ENCODE data around the gene LIN7A.

Gene LIN7A

DNA sequence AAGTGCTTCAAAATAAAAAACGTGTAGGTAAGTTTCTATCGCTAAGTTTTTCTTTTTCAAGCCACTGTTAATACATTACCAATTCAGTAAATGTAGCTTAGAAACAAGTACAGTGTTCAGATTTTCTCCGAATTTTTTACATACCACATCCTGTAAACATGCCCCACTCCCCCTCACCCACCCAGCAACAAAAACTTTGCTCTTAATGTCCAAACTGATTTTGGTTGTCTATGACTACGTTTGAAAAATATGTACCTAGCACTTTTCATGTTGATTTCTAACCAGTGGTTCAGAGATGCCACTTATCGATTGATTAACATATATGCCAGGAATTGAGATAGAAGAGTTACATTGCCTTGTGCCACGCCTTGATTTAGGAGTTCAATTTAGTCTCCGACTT lies 663 bp upstream of the LIN7A start:
- Mint-ChIP-seq H3K27me3 (peaks cover 39% of the 10 kb centered on the region), H3K4me1 (ENCODE audit: low read depth) (no peaks in the 10 kb centered on the region), H3K4me3 (no peak overlapping the region), H3K9me3 (peaks cover 4% of the 10 kb centered on the region), H3K27ac (no peak overlapping the region), H3K36me3 (ENCODE audit: low read depth) (peaks cover 4% of the 10 kb centered on the region)

DNA sequence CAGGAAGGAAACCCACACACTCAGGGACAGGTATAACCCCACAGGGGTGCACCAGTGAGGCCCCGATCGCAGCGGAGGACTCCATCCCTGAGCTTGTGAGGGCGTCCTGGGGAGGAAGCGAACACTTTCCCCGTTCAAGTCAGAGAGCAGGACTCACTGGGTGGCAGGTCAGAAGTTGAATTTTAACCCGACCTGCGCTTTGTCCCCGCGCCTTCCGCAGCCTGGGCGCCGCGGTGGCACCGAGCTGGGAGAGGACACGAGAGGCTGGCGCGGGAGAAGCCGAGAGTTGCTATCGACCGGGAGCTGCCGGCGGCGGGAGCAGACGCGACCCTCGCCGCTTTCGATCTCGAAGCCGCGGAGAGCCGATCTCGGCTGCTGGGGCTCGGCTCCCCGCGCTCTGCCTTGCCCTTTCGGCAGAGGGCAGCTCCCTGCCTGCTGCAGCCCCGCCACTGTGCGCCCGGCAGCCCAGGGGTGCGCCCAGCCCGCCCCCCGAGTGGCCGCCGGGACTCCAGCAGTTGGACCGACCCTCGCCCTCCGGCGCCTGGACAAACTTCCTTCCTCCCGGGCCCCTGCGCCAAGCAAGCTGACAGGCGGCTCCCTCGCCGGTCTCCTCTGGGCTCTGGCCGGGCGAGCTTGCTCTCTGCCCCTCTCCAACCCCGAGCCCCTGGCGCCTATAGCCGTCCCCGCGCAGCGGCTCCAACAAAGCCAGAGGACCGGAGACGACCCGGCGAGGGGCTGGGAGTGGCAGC lies 918 bp downstream of the LIN7A start:
- H3K27me3 Mint-ChIP-seq, result peaks cover 41% of the 10 kb centered on the region
- H3K36me3 Mint-ChIP-seq (ENCODE audit: low read depth), result peaks cover 4% of the 10 kb centered on the region
- H3K4me3 Mint-ChIP-seq, result peak overlapping the region; percentile 20
- peaks cover under 1% of the 10 kb centered on the region for H3K9me3 Mint-ChIP-seq
- no peaks in the 10 kb centered on the region for H3K4me1 Mint-ChIP-seq (ENCODE audit: low read depth)
- no peak overlapping the region for H3K27ac Mint-ChIP-seq

DNA sequence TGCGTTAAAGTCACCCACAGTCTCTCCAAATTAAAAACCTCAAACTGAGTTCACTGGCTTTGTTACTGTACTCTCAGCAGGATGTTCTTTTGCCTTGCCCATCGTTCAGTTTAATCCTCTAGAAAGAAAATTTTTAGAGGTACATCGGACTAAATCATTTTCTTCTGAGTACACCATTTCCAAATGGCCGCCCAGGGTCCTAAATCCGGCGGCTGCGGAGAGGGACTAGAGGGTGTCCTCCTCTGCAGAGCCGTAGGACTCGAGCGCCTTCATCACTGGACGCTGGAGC lies 1.4 kb downstream of the LIN7A start:
- H3K9me3 Mint-ChIP-seq, result no peaks in the 10 kb centered on the region

DNA sequence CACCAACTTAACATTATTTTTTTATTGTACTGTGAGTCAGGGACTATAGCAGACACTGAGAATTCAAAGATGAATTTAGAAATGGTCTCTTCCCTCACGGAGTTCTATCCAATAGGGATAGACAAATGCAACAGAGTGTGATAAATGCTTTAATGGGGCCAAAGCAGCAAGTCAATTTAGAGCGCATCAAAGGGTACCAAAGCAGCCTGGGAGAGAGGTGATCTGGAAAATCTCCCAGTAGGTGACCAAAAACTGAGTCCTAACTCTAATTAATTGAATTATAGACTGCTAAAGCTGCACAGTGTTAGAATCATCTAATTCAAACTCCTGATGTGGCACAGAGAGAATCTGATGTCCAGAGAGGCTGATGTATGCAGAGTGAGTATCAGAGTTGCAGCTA lies 2.6 kb downstream of the LIN7A start:
- H3K4me1 Mint-ChIP-seq (ENCODE audit: low read depth), result no peaks in the 10 kb centered on the region
- no peaks in the 10 kb centered on the region for H3K9me3 Mint-ChIP-seq
- H3K4me3 Mint-ChIP-seq, result no peak overlapping the region
- no peak overlapping the region for H3K27ac Mint-ChIP-seq
- H3K27me3 Mint-ChIP-seq, result peaks cover 41% of the 10 kb centered on the region
- peaks cover 4% of the 10 kb centered on the region for H3K36me3 Mint-ChIP-seq (ENCODE audit: low read depth)

More for the DNA sequence above, 1.4 kb downstream of the LIN7A start:
- Mint-ChIP-seq H3K36me3 (ENCODE audit: low read depth) (peaks cover 4% of the 10 kb centered on the region), H3K4me3 (peak overlapping the region; percentile 20), H3K27ac (no peak overlapping the region), H3K27me3 (peaks cover 41% of the 10 kb centered on the region), H3K4me1 (ENCODE audit: low read depth) (no peaks in the 10 kb centered on the region)

DNA sequence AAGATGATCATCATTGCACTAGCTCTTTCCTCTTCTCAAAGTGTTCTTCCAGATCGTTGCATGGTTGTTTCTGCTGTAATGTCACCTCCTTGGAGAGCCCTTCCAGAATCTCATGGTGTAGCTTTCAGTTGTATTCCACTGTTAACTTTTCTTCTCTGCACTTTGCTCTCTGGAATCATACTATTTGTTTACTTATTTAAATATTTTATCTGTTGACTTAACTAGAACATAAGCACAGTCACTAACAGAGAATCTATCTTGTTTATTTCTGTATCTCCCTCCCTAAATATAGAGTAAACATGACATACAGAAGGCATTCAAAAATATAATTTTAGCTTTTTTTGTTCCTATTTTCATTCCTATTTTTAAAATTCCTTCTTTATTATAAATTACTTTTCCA lies 11.8 kb downstream of the LIN7A start:
- no peaks in the 10 kb centered on the region for H3K4me1 Mint-ChIP-seq (ENCODE audit: low read depth)

DNA sequence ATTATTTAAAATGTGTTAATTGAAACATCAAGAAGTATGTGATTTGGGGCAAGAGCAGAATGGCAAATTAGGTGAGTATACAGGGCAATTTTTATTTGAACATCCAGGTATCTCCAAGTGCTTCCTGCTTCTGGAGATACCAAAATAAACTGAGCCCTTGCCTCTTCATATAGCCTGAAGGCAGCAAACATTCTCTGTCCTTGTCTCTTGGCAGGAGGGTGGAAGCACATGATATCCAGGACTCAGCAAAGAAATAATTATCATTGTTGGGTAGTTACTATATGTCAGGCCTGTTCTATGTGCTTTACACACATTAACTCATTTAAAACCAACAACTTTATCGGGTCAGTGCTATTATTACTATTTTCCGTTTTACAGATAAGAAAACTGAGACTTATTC lies 12.5 kb downstream of the LIN7A start:
- H3K36me3 Mint-ChIP-seq (ENCODE audit: low read depth), result no peaks in the 10 kb centered on the region
- no peak overlapping the region for H3K27ac Mint-ChIP-seq
- no peak overlapping the region for H3K4me3 Mint-ChIP-seq
- no peaks in the 10 kb centered on the region for H3K4me1 Mint-ChIP-seq (ENCODE audit: low read depth)
- H3K9me3 Mint-ChIP-seq, result peaks cover 3% of the 10 kb centered on the region
- H3K27me3 Mint-ChIP-seq, result no peaks in the 10 kb centered on the region

More for the DNA sequence above, 11.8 kb downstream of the LIN7A start:
- peaks cover 3% of the 10 kb centered on the region for H3K9me3 Mint-ChIP-seq
- H3K4me3 Mint-ChIP-seq, result no peak overlapping the region
- H3K27me3 Mint-ChIP-seq, result no peaks in the 10 kb centered on the region
- no peak overlapping the region for H3K27ac Mint-ChIP-seq
- no peaks in the 10 kb centered on the region for H3K36me3 Mint-ChIP-seq (ENCODE audit: low read depth)

DNA sequence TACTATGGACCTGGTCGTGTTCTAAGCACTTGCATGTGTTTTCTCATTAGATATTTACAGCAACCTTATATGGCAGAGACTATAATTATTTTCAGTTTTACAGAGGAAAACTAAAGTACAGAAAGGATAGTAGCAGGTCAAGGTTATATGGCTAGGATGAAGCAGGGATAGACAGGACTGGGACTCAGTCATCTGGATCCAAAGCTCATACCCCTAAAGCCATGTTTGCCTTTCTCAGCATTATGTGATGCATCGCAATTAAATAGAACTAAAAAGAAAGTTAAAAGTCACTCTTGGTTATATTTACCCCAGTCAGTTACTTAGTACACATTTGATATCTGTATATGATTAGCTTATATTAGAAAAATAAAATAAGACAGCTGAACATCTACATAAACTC lies 13.3 kb downstream of the LIN7A start:
- Mint-ChIP-seq H3K4me1 (ENCODE audit: low read depth) (no peaks in the 10 kb centered on the region), H3K4me3 (no peak overlapping the region), H3K27ac (no peak overlapping the region), H3K27me3 (no peaks in the 10 kb centered on the region), H3K36me3 (ENCODE audit: low read depth) (no peaks in the 10 kb centered on the region), H3K9me3 (peaks cover 3% of the 10 kb centered on the region)

DNA sequence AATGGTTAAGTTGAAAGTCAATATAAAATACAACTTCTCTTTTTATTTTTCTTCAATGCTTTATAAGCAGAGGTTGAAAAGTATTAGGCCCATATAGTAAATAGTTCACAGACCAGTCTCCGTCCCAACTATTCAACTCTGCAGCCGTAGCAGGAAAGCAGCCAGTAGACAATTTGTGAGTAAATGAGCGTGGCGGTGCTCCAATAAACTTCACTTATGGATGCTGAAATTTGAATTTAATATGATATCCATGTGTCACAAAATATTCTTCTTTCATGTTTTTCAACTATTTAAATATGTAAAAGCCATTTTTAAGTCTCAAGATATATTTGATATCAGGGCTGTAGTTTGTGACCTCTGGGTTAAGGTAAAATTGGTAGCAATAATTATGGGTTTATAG lies 17.7 kb downstream of the LIN7A start:
- peaks cover 8% of the 10 kb centered on the region for H3K9me3 Mint-ChIP-seq
- H3K27me3 Mint-ChIP-seq, result no peaks in the 10 kb centered on the region
- no peaks in the 10 kb centered on the region for H3K4me1 Mint-ChIP-seq (ENCODE audit: low read depth)
- no peak overlapping the region for H3K4me3 Mint-ChIP-seq
- H3K36me3 Mint-ChIP-seq (ENCODE audit: low read depth), result no peaks in the 10 kb centered on the region
- no peak overlapping the region for H3K27ac Mint-ChIP-seq

DNA sequence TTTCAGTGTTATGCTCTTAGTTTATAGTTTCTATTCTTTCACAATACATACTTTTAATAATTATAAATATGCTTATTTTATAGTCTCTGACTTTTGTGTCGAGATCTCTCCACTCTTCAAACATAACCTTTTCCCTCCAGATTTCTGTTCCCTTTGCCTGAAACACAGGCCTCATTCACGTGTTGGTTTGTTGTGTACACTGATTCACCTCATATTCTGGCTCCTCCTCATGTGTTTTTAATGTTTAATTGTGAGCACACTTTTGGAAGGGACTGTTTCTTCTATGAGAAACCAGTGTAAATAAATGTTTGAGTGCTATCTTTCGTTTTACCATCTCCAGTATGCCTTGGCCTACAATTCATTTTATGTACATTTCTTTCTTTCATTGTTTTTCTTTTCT lies 20.1 kb downstream of the LIN7A start:
- no peaks in the 10 kb centered on the region for H3K36me3 Mint-ChIP-seq (ENCODE audit: low read depth)
- no peaks in the 10 kb centered on the region for H3K4me1 Mint-ChIP-seq (ENCODE audit: low read depth)
- H3K27ac Mint-ChIP-seq, result no peak overlapping the region
- H3K27me3 Mint-ChIP-seq, result no peaks in the 10 kb centered on the region
- H3K9me3 Mint-ChIP-seq, result peaks cover 20% of the 10 kb centered on the region
- H3K4me3 Mint-ChIP-seq, result no peak overlapping the region

DNA sequence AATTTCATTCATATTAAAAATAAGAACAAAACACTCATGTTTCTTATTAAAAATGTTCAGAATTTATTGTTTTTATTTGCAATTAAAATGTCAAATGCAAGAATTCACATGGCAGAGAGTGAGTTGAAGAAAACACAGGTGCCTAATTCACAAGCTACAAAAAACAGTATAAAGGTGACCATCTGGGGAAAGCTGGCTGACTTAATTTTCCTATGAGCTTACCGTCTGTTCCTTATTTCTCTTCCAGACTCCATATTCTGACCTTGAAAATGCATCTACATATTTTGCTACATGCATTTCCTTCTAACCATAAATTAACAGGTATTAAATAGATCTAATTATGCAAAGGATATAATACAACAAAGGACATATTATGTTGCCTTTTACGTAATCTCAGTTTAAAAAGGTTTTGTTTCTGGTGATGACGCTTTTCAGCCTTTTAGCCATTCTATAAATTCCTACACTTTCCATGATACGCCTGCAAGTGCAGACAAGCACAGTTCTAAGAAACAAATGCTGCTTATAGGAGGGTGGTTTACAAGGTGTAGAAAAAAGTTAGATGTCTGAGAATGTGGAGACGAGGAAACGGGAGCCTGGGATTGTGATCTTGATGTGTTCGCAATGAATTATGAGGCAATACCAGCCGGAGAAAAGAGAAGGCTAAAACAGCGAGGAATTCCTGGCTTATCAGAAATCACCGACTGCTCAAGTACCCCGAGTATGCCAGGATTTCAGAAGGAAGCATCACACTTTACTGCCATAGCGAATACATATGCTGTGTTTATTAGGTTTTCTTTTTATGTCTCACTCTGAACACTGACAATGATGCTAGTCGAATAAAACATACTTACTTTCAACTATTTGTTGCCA lies 24.6 kb downstream of the LIN7A start:
- H3K27me3 Mint-ChIP-seq, result no peaks in the 10 kb centered on the region

DNA sequence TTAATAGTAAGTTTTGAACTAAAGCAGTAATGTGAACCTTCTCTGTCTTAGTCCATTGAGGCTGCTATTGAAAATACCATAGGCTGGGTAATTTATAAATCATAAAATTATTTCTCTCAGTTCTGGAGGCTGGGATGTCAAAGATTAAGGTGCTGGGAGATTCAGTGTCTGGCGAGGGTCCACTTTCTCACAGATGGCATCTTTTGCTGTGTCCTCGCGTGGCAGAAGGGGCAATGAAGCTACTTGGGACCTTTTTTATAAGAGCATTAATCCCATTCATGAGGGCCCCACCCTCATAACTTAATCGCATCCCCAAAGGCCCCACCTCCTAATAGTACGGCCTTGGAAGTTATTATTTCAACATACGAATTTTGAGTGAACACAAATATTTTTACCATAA lies 28.4 kb downstream of the LIN7A start:
- Mint-ChIP-seq H3K4me1 (ENCODE audit: low read depth) (no peaks in the 10 kb centered on the region), H3K27ac (no peak overlapping the region), H3K27me3 (no peaks in the 10 kb centered on the region), H3K36me3 (ENCODE audit: low read depth) (no peaks in the 10 kb centered on the region), H3K9me3 (peaks cover 10% of the 10 kb centered on the region), H3K4me3 (no peak overlapping the region)

More for the DNA sequence above, 24.6 kb downstream of the LIN7A start:
- Mint-ChIP-seq H3K36me3 (ENCODE audit: low read depth) (no peaks in the 10 kb centered on the region), H3K4me1 (ENCODE audit: low read depth) (no peaks in the 10 kb centered on the region), H3K27ac (no peak overlapping the region), H3K9me3 (peaks cover 20% of the 10 kb centered on the region), H3K4me3 (no peak overlapping the region)

DNA sequence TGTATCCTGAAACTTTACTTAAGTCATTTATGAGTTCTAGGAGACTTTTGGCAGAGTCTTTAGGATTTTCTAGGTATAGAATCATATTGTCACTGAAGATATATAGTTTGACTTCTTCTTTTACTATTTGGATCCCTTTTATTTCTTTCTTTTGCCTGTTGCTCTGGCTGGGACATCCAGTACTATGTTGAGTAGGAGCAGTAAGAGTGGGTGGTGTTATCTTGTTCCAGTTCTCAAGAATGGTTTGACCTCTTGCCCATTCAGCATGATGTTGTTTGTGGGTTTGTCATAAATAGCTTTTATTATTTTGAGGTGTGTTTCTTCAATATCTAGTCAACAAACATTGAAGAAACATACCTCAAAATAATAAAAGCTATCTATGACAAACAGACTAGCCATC lies 35.0 kb downstream of the LIN7A start:
- no peak overlapping the region for H3K4me3 Mint-ChIP-seq
- H3K27ac Mint-ChIP-seq, result no peak overlapping the region
- peaks cover 9% of the 10 kb centered on the region for H3K9me3 Mint-ChIP-seq

DNA sequence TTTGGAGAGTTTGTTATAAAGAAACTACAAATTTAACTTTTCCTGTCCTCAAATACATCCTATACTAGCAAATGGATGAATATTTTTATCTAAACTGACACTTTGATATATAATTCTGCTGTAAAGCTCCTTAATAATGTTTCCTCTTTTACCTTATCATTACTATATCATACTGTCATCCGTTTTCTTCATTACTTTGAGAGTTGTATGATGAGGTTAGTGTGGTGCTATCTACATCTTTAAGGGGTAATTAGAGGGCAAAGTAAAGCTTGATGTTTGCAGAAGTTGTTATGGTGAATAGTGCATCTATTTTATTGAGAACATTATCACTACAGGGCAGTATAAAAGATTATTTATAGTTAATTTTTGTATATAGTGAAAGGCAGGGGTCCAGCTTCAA lies 36.1 kb downstream of the LIN7A start:
- H3K9me3 Mint-ChIP-seq, result peaks cover 13% of the 10 kb centered on the region
- no peaks in the 10 kb centered on the region for H3K36me3 Mint-ChIP-seq (ENCODE audit: low read depth)
- no peaks in the 10 kb centered on the region for H3K4me1 Mint-ChIP-seq (ENCODE audit: low read depth)
- no peak overlapping the region for H3K27ac Mint-ChIP-seq
- no peaks in the 10 kb centered on the region for H3K27me3 Mint-ChIP-seq
- no peak overlapping the region for H3K4me3 Mint-ChIP-seq

More for the DNA sequence above, 35.0 kb downstream of the LIN7A start:
- Mint-ChIP-seq H3K27me3 (no peaks in the 10 kb centered on the region), H3K36me3 (ENCODE audit: low read depth) (no peaks in the 10 kb centered on the region), H3K4me1 (ENCODE audit: low read depth) (no peaks in the 10 kb centered on the region)

DNA sequence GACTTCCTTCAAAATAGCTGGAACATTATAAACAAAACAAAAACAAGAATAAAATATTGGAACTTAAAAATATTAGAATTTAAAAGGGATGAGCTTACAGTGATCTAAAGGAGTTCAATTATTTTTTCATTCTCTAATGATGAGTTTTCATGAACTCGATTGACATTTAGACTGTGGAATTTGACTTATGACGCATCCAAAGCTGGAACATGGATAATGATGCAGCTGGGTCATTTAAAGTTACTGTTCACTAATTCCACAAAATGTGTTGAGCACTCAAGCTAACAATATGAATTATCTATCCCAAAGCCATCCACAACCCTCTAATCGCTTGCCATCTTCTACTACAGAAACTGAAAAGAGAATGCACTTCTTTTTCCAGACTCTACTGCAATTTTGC lies 42.5 kb downstream of the LIN7A start:
- H3K27ac Mint-ChIP-seq, result no peak overlapping the region
- no peaks in the 10 kb centered on the region for H3K27me3 Mint-ChIP-seq
- H3K4me1 Mint-ChIP-seq (ENCODE audit: low read depth), result no peaks in the 10 kb centered on the region
- H3K4me3 Mint-ChIP-seq, result no peak overlapping the region
- H3K9me3 Mint-ChIP-seq, result peaks cover 15% of the 10 kb centered on the region
- no peaks in the 10 kb centered on the region for H3K36me3 Mint-ChIP-seq (ENCODE audit: low read depth)

DNA sequence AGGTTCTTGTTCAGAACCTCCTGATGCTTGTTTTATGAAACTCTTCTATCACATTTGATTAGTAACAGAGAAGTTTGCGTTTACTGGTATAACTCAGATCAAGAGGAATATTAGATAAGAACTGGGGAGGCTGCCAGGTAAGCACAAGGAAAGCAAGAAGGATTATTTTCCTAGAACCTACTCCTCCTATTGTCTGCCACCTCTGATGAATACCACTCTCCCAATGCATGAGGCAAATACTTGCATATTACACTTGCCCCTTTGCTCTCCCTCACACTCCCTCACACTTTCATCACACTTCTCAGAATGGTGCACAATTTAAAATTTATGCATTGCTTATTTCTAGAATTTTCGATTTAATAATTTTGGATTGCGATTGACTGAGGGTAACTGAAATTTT lies 43.6 kb downstream of the LIN7A start:
- no peak overlapping the region for H3K27ac Mint-ChIP-seq
- no peaks in the 10 kb centered on the region for H3K4me1 Mint-ChIP-seq (ENCODE audit: low read depth)
- no peaks in the 10 kb centered on the region for H3K27me3 Mint-ChIP-seq
- no peaks in the 10 kb centered on the region for H3K36me3 Mint-ChIP-seq (ENCODE audit: low read depth)
- H3K9me3 Mint-ChIP-seq, result peaks cover 13% of the 10 kb centered on the region
- H3K4me3 Mint-ChIP-seq, result no peak overlapping the region
